ENCODE measurements around the gene DNAJC18.

DNA sequence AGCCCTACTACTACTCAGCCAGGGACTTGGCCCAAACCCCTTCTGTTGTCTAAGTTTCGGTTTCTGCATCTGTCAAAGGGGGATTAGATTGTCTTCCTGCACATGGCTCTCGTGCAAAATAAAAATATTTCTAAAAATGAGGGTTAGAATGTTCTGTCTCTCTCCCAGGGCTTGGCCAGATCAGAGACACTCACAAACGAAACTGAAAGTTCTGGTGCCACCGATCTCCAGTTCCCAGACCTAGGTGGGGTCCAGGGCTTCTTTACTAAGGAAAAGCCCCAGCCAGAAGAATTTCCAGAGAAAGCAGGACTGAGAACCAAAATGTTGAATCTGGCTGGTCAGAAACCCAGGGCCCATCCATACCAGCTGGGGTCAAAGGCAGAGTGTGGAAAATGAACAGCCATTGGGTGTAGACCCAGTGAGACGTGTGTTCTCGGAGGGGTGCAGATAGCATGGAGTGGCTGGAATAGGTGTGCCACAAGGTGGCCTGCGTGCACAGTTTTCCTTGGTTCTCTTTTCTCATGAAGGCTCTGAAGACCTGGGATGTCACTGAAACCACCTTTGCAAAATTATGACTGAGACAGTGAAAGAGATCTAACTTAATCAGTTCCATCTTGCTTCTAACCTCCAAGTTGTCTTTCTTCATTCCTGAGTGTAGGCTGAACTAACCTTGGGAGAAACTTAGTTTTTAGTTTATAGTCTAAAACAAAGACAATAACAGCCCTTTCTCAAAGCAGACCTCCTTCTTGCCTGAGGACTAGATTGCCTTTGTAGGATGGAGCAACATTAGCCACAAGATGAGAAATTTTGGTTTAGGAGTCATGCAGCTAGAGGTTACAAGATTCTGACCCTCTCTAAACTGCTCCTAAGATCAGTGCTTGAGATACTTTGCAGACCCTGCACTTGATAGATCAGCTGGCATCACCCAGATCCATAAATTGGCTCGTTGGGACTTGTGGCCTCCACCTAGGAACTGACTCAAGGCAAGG is 54.0 kb downstream of the DNAJC18 start:
- TF ChIP-seq, protein P1, sequence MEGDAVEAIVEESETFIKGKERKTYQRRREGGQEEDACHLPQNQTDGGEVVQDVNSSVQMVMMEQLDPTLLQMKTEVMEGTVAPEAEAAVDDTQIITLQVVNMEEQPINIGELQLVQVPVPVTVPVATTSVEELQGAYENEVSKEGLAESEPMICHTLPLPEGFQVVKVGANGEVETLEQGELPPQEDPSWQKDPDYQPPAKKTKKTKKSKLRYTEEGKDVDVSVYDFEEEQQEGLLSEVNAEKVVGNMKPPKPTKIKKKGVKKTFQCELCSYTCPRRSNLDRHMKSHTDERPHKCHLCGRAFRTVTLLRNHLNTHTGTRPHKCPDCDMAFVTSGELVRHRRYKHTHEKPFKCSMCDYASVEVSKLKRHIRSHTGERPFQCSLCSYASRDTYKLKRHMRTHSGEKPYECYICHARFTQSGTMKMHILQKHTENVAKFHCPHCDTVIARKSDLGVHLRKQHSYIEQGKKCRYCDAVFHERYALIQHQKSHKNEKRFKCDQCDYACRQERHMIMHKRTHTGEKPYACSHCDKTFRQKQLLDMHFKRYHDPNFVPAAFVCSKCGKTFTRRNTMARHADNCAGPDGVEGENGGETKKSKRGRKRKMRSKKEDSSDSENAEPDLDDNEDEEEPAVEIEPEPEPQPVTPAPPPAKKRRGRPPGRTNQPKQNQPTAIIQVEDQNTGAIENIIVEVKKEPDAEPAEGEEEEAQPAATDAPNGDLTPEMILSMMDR (IDR thresholded peaks at IDR 0.05; ENCODE audit: low read depth, low read length), result no peak
- no peak for TF ChIP-seq POLR2A (IDR thresholded peaks at IDR 0.05; ENCODE audit: extremely low read depth, insufficient read length)
